Cardiac muscle cell (in vitro differentiated cells and primary cell): ENCODE results near the gene CEP19. TPM values are rescaled to one million over a fixed set of nuclear protein-coding genes. Genes with fewer than 3 reads are reported as not detected.

ENCODE experiments used
- DNase-seq, 2 donors: peaks; one replicate each; pipeline versions ENCODE4 v3.0.0 to v3.0.0-alpha.2; 2010 to 2017; ENCODE audit warnings: low read depth in 1 of 2, low spot score in 1 of 2
- H3K27ac ChIP-seq: fragments of 200-600 bp; sonication (generic); 2 replicates; pipeline ENCODE4 v1.5.1; 2016
- H3K27me3 ChIP-seq: fragments of 200-600 bp; sonication (generic); 2 replicates; pipeline ENCODE4 v1.6.0; 2016; ENCODE audit warnings: control low read depth
- H3K36me3 ChIP-seq: fragments of 200-600 bp; sonication (generic); 2 replicates; pipeline ENCODE4 v1.5.1; 2016; ENCODE audit warnings: control low read depth
- H3K4me1 ChIP-seq: fragments of 200-600 bp; sonication (generic); 2 replicates; pipeline ENCODE4 v1.8.1; 2017; ENCODE audit warnings: low read depth, mild to moderate bottlenecking, mixed run types
- H3K4me3 ChIP-seq: fragments of 200-600 bp; sonication (generic); 2 replicates; pipeline ENCODE4 v1.5.1; 2016; ENCODE audit warnings: mild to moderate bottlenecking
- H3K9me3 ChIP-seq: fragments of 200-600 bp; sonication (generic); 2 replicates; pipeline ENCODE4 v1.5.1; 2017; ENCODE audit warnings: low read depth, mild to moderate bottlenecking, control low read depth
- CTCF ChIP-seq: IDR thresholded peaks from 2 replicates; pipeline ENCODE4 v1.5.1; 2012; ENCODE audit warnings: low read depth, mild to moderate bottlenecking, low read length
- polyA plus RNA-seq: library from polyadenylated mRNA; unstranded; fragments of >200 nt; fragmentation: Nextera tagmentation; extraction: Ambion mirVana; gene quantifications from 2 replicates; pipeline ENCODE4 v1.2.1, GENCODE V29; 2016
- total RNA-seq: library from RNA; depleted of rRNA; stranded (reverse); fragments of >200 nt; gene quantifications from 2 replicates; pipeline ENCODE4 v1.2.3, GENCODE V29; 2016

CEP19 gene
- total and polyA plus RNA-seq, 2 experiments from 2014 or later: 2.9 to 9.3 TPM

GRCh38 chr3:196667056-196667825 is 44.8 kb downstream of the CEP19 start:
- no peak for DNase-seq
- Histone ChIP-seq H3K9me3 (no peaks in the 10 kb centered on the region), H3K27me3 (no peaks in the 10 kb centered on the region), H3K27ac (no peak overlapping the region), H3K36me3 (no peaks in the 10 kb centered on the region), H3K4me1 (no peaks in the 10 kb centered on the region), H3K4me3 (no peak overlapping the region)
- no peak for TF ChIP-seq CTCF

GRCh38 chr3:196666001-196666867 is 45.8 kb downstream of the CEP19 start:
- H3K4me1 ChIP-seq: no peaks in the 10 kb centered on the region
- H3K36me3 ChIP-seq: no peaks in the 10 kb centered on the region
- no peak for TF ChIP-seq CTCF
- H3K27me3 ChIP-seq: no peaks in the 10 kb centered on the region
- H3K27ac ChIP-seq: no peak overlapping the region
- peak; percentile 23 to 95 for DNase-seq
- no peaks in the 10 kb centered on the region for H3K9me3 ChIP-seq
- no peak overlapping the region for H3K4me3 ChIP-seq

GRCh38 chr3:196662711-196663571 is 49.1 kb downstream of the CEP19 start:
- H3K9me3 ChIP-seq: no peaks in the 10 kb centered on the region
- no peak for TF ChIP-seq CTCF
- no peaks in the 10 kb centered on the region for H3K4me1 ChIP-seq
- no peaks in the 10 kb centered on the region for H3K36me3 ChIP-seq
- no peaks in the 10 kb centered on the region for H3K27me3 ChIP-seq
- H3K27ac ChIP-seq: no peak overlapping the region
- H3K4me3 ChIP-seq: no peak overlapping the region
- DNase-seq: peak in 1 of 2 donors; percentile 64

GRCh38 chr3:196662033-196662432 is 50.0 kb downstream of the CEP19 start:
- no peaks in the 10 kb centered on the region for H3K4me1 ChIP-seq
- no peak for TF ChIP-seq CTCF
- no peaks in the 10 kb centered on the region for H3K9me3 ChIP-seq
- H3K4me3 ChIP-seq: no peak overlapping the region
- H3K27ac ChIP-seq: no peak overlapping the region
- H3K36me3 ChIP-seq: no peaks in the 10 kb centered on the region
- no peaks in the 10 kb centered on the region for H3K27me3 ChIP-seq
- no peak for DNase-seq

GRCh38 chr3:196661400-196661799 is 50.6 kb downstream of the CEP19 start:
- no peak for TF ChIP-seq CTCF
- no peaks in the 10 kb centered on the region for H3K4me1 ChIP-seq
- no peak overlapping the region for H3K4me3 ChIP-seq
- no peaks in the 10 kb centered on the region for H3K36me3 ChIP-seq
- H3K9me3 ChIP-seq: no peaks in the 10 kb centered on the region
- no peak overlapping the region for H3K27ac ChIP-seq
- DNase-seq: no peak
- no peaks in the 10 kb centered on the region for H3K27me3 ChIP-seq
